HG02588 (cell line): Measurements from ENCODE around the gene SEMA3A.

Experiments
- ATAC-seq: cut with Tn5 transposase; IDR thresholded peaks from one replicate; pipeline ENCODE4 v1.9.1; 2021; ENCODE audit warnings: mild to moderate bottlenecking, moderate library complexity; ENCODE audit not compliant: unreplicated experiment

The SEMA3A gene

GRCh38 chr7:84022684-84023308, 171.8 kb downstream of the SEMA3A start:
- no peak for ATAC-seq

- ATAC-seq, result no peak
These were observed 172.6 kb downstream of the SEMA3A start for GRCh38 chr7:84022009-84022408.

GRCh38 chr7:84021292-84021908, 173.2 kb downstream of the SEMA3A start:
- ATAC-seq, result no peak

GRCh38 chr7:84017651-84018050, 176.9 kb downstream of the SEMA3A start:
- ATAC-seq, result no peak

- ATAC-seq, result no peak
These were observed 180.9 kb downstream of the SEMA3A start for GRCh38 chr7:84013616-84014240.

GRCh38 chr7:84009782-84010181, 184.8 kb downstream of the SEMA3A start:
- no peak for ATAC-seq

GRCh38 chr7:84009051-84009450, 185.5 kb downstream of the SEMA3A start:
- no peak for ATAC-seq

GRCh38 chr7:84003191-84003590, 191.4 kb downstream of the SEMA3A start:
- no peak for ATAC-seq

- no peak for ATAC-seq
These were observed 192.2 kb downstream of the SEMA3A start for GRCh38 chr7:84002348-84002747.

- no peak for ATAC-seq
These were observed 197.7 kb downstream of the SEMA3A start for GRCh38 chr7:83996879-83997278.

- no peak for ATAC-seq
These were observed 206.8 kb downstream of the SEMA3A start for GRCh38 chr7:83987764-83988163.

- no peak for ATAC-seq
These were observed 208.8 kb downstream of the SEMA3A start for GRCh38 chr7:83985821-83986220.

- ATAC-seq, result no peak
These were observed 210.0 kb downstream of the SEMA3A start for GRCh38 chr7:83984591-83984990.

GRCh38 chr7:83984076-83984475, 210.5 kb downstream of the SEMA3A start:
- no peak for ATAC-seq

GRCh38 chr7:83983606-83984005, 211.0 kb downstream of the SEMA3A start:
- ATAC-seq, result no peak

- ATAC-seq, result peak; percentile 67
These were observed 218.3 kb downstream of the SEMA3A start for GRCh38 chr7:83976302-83976701.

- no peak for ATAC-seq
These were observed 224.5 kb downstream of the SEMA3A start for GRCh38 chr7:83970081-83970480.

GRCh38 chr7:83964318-83964717, 230.3 kb downstream of the SEMA3A start:
- no peak for ATAC-seq

- ATAC-seq, result no peak
These were observed 237.3 kb downstream of the SEMA3A start for GRCh38 chr7:83957333-83957732.

- no peak for ATAC-seq
These were observed 238.5 kb downstream of the SEMA3A start for GRCh38 chr7:83956104-83956503.

- no peak for ATAC-seq
These were observed 242.4 kb downstream of the SEMA3A start for GRCh38 chr7:83952236-83952635.

- ATAC-seq, result no peak
These were observed 247.3 kb downstream of the SEMA3A start for GRCh38 chr7:83947260-83947659.
